DOHH2 (cell line): ENCODE data around the gene SC5D.

Experiments
- CTCF ChIP-seq: fragments of 200-600 bp; sonication (generic); IDR thresholded peaks from one replicate; pipeline ENCODE4 v1.5.1; 2014; ENCODE audit warnings: antibody characterized with exemption, mild to moderate bottlenecking, low read depth, low read length; ENCODE audit not compliant: poor library complexity, severe bottlenecking
- EZH2phosphoT487 ChIP-seq: fragments of 200-600 bp; sonication (generic); IDR thresholded peaks from 2 replicates; pipeline ENCODE4 v1.6.1; 2017; ENCODE audit warnings: borderline replicate concordance, mild to moderate bottlenecking, antibody characterized with exemption, low read length, moderate library complexity, mixed read lengths

- no peak for TF ChIP-seq CTCF
- no peak for TF ChIP-seq EZH2phosphoT487
Measured at GRCh38 chr11:121311373-121311772, 18.8 kb downstream of the SC5D start.
